MV-4-11 (cell line): ENCODE results near the gene YES1.
A peak's percentile ranks its signal among the peaks of the same experiment; 100 is the strongest.

Source experiments
- DNase-seq: peaks from one replicate; lab custom pipeline; 2025; lab: John Stamatoyannopoulos, UW

YES1 gene

GRCh38 chr18:725646-726045 is 86.4 kb downstream of the YES1 start:
- DNase-seq, result peak; percentile 47

GRCh38 chr18:723541-724080 is 88.4 kb downstream of the YES1 start:
- no peak for DNase-seq

GRCh38 chr18:717003-717402 is 95.0 kb downstream of the YES1 start:
- no peak for DNase-seq

GRCh38 chr18:715626-716025 is 96.4 kb downstream of the YES1 start:
- no peak for DNase-seq

GRCh38 chr18:713135-713490 is 98.9 kb downstream of the YES1 start:
- no peak for DNase-seq

- peak; percentile 74 for DNase-seq
Observed at GRCh38 chr18:712401-713134, 99.5 kb downstream of the YES1 start, which contains the start of gene ENOSF1. ENOSF1 (minus strand) TSS chr18:712630; CDS start chr18:712587, 43 bp downstream.

GRCh38 chr18:711657-712400 is 100.2 kb downstream of the YES1 start:
- peak; percentile 83 for DNase-seq

GRCh38 chr18:711310-711656 is 100.8 kb downstream of the YES1 start:
- DNase-seq, result peak; percentile 39

GRCh38 chr18:710418-711300 is 101.4 kb downstream of the YES1 start:
- no peak for DNase-seq

- no peak for DNase-seq
Observed at GRCh38 chr18:709771-710170, 102.3 kb downstream of the YES1 start.

GRCh38 chr18:708096-708495 is 103.9 kb downstream of the YES1 start:
- no peak for DNase-seq

GRCh38 chr18:706405-706804 is 105.6 kb downstream of the YES1 start:
- DNase-seq, result no peak

GRCh38 chr18:703213-703967 is 108.7 kb downstream of the YES1 start:
- DNase-seq, result no peak

- DNase-seq, result no peak
Observed at GRCh38 chr18:697800-698199, 114.2 kb downstream of the YES1 start.

GRCh38 chr18:697012-697411 is 115.0 kb downstream of the YES1 start:
- DNase-seq, result no peak

- no peak for DNase-seq
Observed at GRCh38 chr18:693466-694187, 118.4 kb downstream of the YES1 start.

- DNase-seq, result no peak
Observed at GRCh38 chr18:692824-693223, 119.2 kb downstream of the YES1 start.

- DNase-seq, result peak; percentile 28
Observed at GRCh38 chr18:688323-688722, 123.7 kb downstream of the YES1 start.

- no peak for DNase-seq
Observed at GRCh38 chr18:686339-687111, 125.5 kb downstream of the YES1 start.

- no peak for DNase-seq
Observed at GRCh38 chr18:685438-685837, 126.6 kb downstream of the YES1 start.
